CD4-positive, alpha-beta T cell (primary cell): ENCODE data around the gene SHANK3. TPM values are rescaled to one million over a fixed set of nuclear protein-coding genes. Genes with fewer than 3 reads are reported as not detected.

ENCODE experiments used
- ATAC-seq: fragments of 200-7000 bp; cut with Tn5 transposase; one replicate; pipeline ENCODE4 v1.10.0; 2022; ENCODE audit warnings: mild to moderate bottlenecking; ENCODE audit not compliant: poor library complexity
- CTCF ChIA-PET: fragments of 350-600 bp; sonication (Branson Sonifier 250); formaldehyde crosslinking; loops from one replicate; lab custom pipeline; 2021; ENCODE audit warnings: antibody characterized with exemption, inconsistent platforms; lab: Charles Lee
- POLR2A ChIA-PET: fragments of 350-600 bp; sonication (Branson Sonifier 250); formaldehyde crosslinking; loops from one replicate; lab custom pipeline; 2021; ENCODE audit warnings: antibody characterized with exemption, inconsistent platforms; lab: Charles Lee
- DNase-seq, 14 experiments: peaks; one replicate each; pipeline ENCODE4 v3.0.0-alpha.2; 2013 to 2020; ENCODE audit warnings: mixed read lengths in 2 of 14
- H3K27ac ChIP-seq, 2 donors: one replicate each; pipeline versions ENCODE4 v1.5.1 to v1.7.0; 2013; ENCODE audit warnings: low read length in 2 of 2, low read depth in 1 of 2, mild to moderate bottlenecking in 1 of 2
- H3K27me3 ChIP-seq, 2 experiments: 1 replicate in 1 of 2; 2 replicates in 1 of 2; pipeline versions ENCODE4 v1.6.1 to v1.7.0; 2013; ENCODE audit warnings: low read length in 2 of 2, control low read depth in 1 of 2, mild to moderate bottlenecking in 1 of 2, moderate library complexity in 1 of 2; ENCODE audit not compliant: insufficient read depth in 2 of 2, control insufficient read depth in 1 of 2
- H3K36me3 ChIP-seq: one replicate; pipeline ENCODE4 v1.6.1; 2013; ENCODE audit warnings: low read length, control low read depth; ENCODE audit not compliant: insufficient read depth
- H3K4me1 ChIP-seq: one replicate; pipeline ENCODE4 v1.6.1; 2013; ENCODE audit warnings: low read length, control low read depth; ENCODE audit not compliant: insufficient read depth
- H3K4me3 ChIP-seq: one replicate; pipeline ENCODE4 v1.5.1; 2013; ENCODE audit warnings: mild to moderate bottlenecking, low read length, moderate library complexity
- H3K9me3 ChIP-seq, 2 experiments: 1 replicate in 1 of 2; 2 replicates in 1 of 2; pipeline versions ENCODE4 v1.6.1 to v1.7.0; 2013; ENCODE audit warnings: low read length in 2 of 2, mild to moderate bottlenecking in 2 of 2, control low read depth in 1 of 2, moderate library complexity in 1 of 2; ENCODE audit not compliant: control insufficient read depth in 1 of 2, insufficient read depth in 1 of 2
- H3K27ac Mint-ChIP-seq: one replicate; pipeline ENCODE4 v1.8.0; 2020; ENCODE audit warnings: mixed read lengths
- H3K27me3 Mint-ChIP-seq: one replicate; pipeline ENCODE4 v1.8.0; 2021; ENCODE audit warnings: mixed read lengths
- H3K36me3 Mint-ChIP-seq: one replicate; pipeline ENCODE4 v1.8.0; 2021; ENCODE audit warnings: low read depth, mixed read lengths
- H3K4me1 Mint-ChIP-seq: one replicate; pipeline ENCODE4 v1.8.0; 2021; ENCODE audit warnings: low read depth, mixed read lengths
- H3K4me3 Mint-ChIP-seq: one replicate; pipeline ENCODE4 v1.8.0; 2020; ENCODE audit warnings: mild to moderate bottlenecking, mixed read lengths
- H3K9me3 Mint-ChIP-seq: one replicate; pipeline ENCODE4 v1.8.0; 2020; ENCODE audit warnings: mixed read lengths
- intact Hi-C, 2 experiments: fragments of 100-400 bp; cut with DNase I in 1 of 2; cut with micrococcal nuclease in 1 of 2; formaldehyde crosslinking; loops; one replicate each; pipeline versions ENCODE4 v1.15.1 to v1.9.0; 2023 to 2025; cut with DNase I, micrococcal nuclease
- total RNA-seq, 174 experiments: library from RNA in 2 of 174; stranded (reverse) in 2 of 174; gene quantifications; one replicate each; pipeline ENCODE4 v1.2.3 and lab custom pipeline; 2021 to 2026
- TF ChIP-seq, protein P1 (sequence below): fragments of 200-600 bp; IDR thresholded peaks from one replicate; pipeline ENCODE4 v1.8.0; 2022; ENCODE audit warnings: antibody characterized with exemption, mild to moderate bottlenecking

SHANK3 gene
- total RNA-seq, 2 experiments from 2014 or later, result not detected

GRCh38 chr22:50625568-50626313 lies 46.9 kb upstream of the SHANK3 start:
- Histone ChIP-seq H3K4me3 (no peak overlapping the region), H3K27me3 (no peaks in the 10 kb centered on the region), H3K9me3 (no peaks in the 10 kb centered on the region), H3K27ac (no peak overlapping the region), H3K4me1 (peaks cover 52% of the 10 kb centered on the region), H3K36me3 (peaks cover 13% of the 10 kb centered on the region)
- Mint-ChIP-seq H3K36me3 (peaks cover 30% of the 10 kb centered on the region), H3K4me1 (peaks cover 47% of the 10 kb centered on the region), H3K27me3 (no peaks in the 10 kb centered on the region), H3K9me3 (no peaks in the 10 kb centered on the region), H3K4me3 (peak overlapping the region; percentile 62), H3K27ac (no peak overlapping the region)
- ATAC-seq, result no peak
- CTCF ChIA-PET, result interaction anchor here (2.7 kb wide), 1 partner anchor 100 kb away, joined by 9 read pairs; the partner anchor contains the start of gene SCO2
- intact Hi-C loops, result no loop called here
- peak in 1 of 14 experiments; percentile 41 for DNase-seq
- TF ChIP-seq, protein P1, sequence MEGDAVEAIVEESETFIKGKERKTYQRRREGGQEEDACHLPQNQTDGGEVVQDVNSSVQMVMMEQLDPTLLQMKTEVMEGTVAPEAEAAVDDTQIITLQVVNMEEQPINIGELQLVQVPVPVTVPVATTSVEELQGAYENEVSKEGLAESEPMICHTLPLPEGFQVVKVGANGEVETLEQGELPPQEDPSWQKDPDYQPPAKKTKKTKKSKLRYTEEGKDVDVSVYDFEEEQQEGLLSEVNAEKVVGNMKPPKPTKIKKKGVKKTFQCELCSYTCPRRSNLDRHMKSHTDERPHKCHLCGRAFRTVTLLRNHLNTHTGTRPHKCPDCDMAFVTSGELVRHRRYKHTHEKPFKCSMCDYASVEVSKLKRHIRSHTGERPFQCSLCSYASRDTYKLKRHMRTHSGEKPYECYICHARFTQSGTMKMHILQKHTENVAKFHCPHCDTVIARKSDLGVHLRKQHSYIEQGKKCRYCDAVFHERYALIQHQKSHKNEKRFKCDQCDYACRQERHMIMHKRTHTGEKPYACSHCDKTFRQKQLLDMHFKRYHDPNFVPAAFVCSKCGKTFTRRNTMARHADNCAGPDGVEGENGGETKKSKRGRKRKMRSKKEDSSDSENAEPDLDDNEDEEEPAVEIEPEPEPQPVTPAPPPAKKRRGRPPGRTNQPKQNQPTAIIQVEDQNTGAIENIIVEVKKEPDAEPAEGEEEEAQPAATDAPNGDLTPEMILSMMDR, result no peak
- POLR2A ChIA-PET, result no interaction called here

DNA sequence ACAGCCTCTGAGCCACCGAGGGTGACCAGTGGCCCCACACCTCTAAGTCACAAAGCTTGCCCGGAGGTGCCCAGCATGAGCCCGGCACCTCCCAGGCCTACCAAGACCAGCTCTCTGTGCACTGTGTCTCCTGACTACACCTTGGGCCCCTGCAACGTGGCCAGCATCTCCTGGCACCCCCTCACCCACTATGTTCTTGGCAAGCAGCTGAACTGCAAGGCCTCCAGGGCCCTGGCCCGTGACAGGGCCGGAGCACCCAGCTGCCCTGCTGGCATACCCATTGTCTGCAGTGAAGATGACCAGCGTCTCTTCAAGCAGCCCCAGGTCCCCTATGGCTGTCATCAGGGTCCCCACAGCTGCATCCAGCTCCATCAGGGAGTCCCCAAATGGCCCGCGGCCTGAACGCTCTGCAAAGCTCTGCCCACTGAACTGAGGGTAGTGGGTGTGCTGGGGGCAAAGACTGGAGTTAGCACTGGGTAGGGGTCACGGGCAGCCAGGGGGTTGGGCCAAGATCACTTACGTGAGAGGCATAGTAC lies 46.2 kb upstream of the SHANK3 start:
- peak overlapping the region in 1 of 2 donors; percentile 53 for H3K27ac ChIP-seq
- H3K4me1 ChIP-seq, result peaks cover 46% of the 10 kb centered on the region
- Mint-ChIP-seq H3K27ac (peak overlapping the region; percentile 64), H3K4me1 (peaks cover 41% of the 10 kb centered on the region), H3K36me3 (peaks cover 28% of the 10 kb centered on the region), H3K27me3 (no peaks in the 10 kb centered on the region), H3K9me3 (no peaks in the 10 kb centered on the region), H3K4me3 (peak overlapping the region; percentile 76)
- H3K36me3 ChIP-seq, result peaks cover 13% of the 10 kb centered on the region
- TF ChIP-seq, protein P1, result no peak
- intact Hi-C loops, result no loop called here
- no peak for ATAC-seq
- no peak for DNase-seq
- no peaks in the 10 kb centered on the region for H3K27me3 ChIP-seq
- H3K4me3 ChIP-seq, result no peak overlapping the region
- H3K9me3 ChIP-seq, result no peaks in the 10 kb centered on the region
- ChIA-PET CTCF (interaction anchor here (2.7 kb wide), 1 partner anchor 101 kb away, joined by 9 read pairs; the partner anchor contains the start of gene SCO2), POLR2A (no interaction called here)

GRCh38 chr22:50626850-50627641 lies 45.6 kb upstream of the SHANK3 start:
- peak in 2 of 14 experiments; percentile 9 to 54 for DNase-seq
- Histone ChIP-seq H3K27me3 (no peaks in the 10 kb centered on the region), H3K9me3 (no peaks in the 10 kb centered on the region), H3K4me1 (peaks cover 43% of the 10 kb centered on the region), H3K27ac (peak overlapping the region; percentile 53 to 70), H3K4me3 (peak overlapping the region; percentile 84), H3K36me3 (peaks cover 13% of the 10 kb centered on the region)
- no peaks in the 10 kb centered on the region for H3K9me3 Mint-ChIP-seq
- no peak for ATAC-seq
- TF ChIP-seq, protein P1, result no peak
- peak overlapping the region; percentile 89 for H3K27ac Mint-ChIP-seq
- intact Hi-C loops, result no loop called here
- peaks cover 22% of the 10 kb centered on the region for H3K36me3 Mint-ChIP-seq
- peaks cover 39% of the 10 kb centered on the region for H3K4me1 Mint-ChIP-seq
- ChIA-PET CTCF (interaction anchor here (1.5 to 2.7 kb wide), 2 partner anchors 64 to 101 kb away, joined by 5 to 9 read pairs; partner anchors contain the start of genes SCO2 and SYCE3), POLR2A (interaction anchor here (1.3 to 1.4 kb wide), 2 partner anchors 101 to 119 kb away, joined by 7 to 9 read pairs; partner anchors contain the start of genes LMF2, NCAPH2 and SCO2)
- peak overlapping the region; percentile 89 for H3K4me3 Mint-ChIP-seq
- no peaks in the 10 kb centered on the region for H3K27me3 Mint-ChIP-seq
